ENCODE data around the gene PHF21A.
"Not testable (repeated sequence)": the region's sequence is repeated elsewhere in the genome, so short reads cannot be mapped to it uniquely, and the experiment has no call there.

PHF21A gene

DNA sequence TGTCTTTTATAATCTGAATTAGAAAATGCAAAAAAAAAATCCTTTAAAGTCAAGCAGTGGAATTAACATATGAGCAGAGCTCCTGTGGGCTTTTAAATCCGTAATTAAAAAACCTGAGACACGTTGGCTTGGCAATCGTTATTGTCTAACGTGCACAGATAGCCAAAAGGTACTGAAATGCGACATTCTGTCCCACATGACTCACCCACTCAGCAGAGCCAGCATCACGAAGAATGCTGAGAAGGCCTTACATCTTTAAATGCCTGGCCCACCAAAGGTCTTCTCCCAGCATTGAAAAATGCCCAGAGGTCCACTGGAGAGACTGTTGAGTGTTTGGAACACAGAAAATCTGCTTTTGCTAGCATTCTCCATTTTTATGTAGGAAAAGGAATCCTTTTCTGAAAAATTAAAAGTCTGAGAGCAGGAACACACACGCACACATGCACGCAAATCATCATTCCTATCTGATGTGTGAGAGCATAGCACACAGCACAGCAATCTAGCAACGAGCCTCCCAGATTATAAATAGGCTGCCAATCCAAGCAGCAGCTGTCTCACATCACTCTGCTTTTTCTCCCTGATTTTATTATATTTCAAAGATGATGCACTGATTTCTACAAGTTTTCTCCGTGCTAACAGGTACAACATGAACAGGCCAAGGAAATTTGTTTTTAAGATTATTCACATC is 94.5 kb downstream of the PHF21A start:
- DNase-seq: no peak

GRCh38 chr11:46020084-46020599 is 101.1 kb downstream of the PHF21A start:
- no peak for DNase-seq

DNA sequence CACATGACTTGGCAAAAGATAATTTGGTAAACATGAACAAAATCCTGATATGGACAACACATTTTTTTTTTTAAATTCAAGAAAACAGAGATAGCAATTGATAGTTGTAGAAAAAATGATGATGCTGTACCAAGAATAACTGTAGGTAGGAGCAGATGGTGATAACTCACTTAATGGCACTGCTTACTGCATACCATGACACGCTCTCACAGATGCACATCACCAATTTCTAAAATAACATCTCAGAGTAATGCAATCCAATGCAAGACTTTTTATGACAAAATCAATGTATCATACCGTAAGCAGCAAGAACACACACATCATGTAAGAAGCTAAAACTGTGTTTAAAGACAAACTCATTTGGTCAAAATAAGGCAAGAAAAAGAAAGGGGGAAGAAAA is 102.6 kb downstream of the PHF21A start:
- DNase-seq: no peak

DNA sequence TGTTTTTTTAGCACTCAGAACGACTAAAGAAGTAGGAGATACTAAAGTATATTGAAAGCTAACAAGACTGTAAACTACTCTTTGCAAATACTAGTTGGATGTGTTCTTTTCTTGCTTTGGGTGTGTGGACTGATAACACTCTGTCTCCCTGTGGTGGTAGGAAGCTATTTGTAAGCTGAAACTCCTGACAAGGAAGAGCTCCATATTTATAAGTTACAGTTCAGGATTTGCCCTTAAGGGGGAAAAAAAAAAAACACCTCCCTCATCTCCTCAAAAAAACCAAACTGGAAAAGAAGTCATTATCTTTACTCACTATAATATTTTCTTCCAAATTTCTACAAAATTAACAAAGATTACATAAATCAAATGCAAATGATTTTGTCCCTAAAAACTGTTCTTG is 103.9 kb downstream of the PHF21A start:
- DNase-seq: no peak

DNA sequence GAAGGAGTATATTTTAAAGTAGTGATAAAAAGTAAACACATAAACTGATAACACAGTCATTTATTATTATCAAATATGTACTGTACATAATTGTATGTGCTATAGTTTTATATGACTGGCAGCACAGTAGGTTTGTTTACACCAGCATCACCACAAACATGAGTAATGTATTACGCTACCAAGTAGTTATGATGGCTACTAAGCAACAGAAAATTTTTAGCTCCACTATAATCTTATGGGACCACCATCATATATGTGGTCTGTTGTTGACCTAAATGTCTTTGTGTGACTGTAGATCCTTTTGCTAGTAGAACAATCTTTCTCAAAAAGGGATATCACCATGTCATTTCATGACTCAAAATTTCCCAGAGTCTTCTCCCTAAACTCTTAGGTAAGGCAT is 105.3 kb downstream of the PHF21A start:
- no peak for DNase-seq

DNA sequence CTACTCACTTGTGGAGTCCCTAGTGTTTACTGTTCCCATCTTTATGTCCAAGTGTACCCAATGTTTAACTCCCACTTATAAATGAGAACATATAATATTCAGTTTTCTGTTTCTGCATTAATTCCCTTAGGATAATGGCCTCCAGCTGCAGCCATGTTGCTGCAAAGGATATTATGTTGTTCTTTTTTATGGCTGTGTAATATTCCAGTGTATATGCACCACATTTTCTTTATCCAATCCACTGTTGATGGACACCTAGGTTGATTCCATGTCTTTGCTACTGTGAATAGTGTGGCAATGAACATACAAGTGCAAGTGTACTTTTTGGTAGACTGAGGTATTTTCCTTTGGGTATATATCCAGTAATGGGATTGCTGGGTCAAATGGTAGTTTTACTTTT is 107.1 kb downstream of the PHF21A start:
- DNase-seq: not testable (repeated sequence)

DNA sequence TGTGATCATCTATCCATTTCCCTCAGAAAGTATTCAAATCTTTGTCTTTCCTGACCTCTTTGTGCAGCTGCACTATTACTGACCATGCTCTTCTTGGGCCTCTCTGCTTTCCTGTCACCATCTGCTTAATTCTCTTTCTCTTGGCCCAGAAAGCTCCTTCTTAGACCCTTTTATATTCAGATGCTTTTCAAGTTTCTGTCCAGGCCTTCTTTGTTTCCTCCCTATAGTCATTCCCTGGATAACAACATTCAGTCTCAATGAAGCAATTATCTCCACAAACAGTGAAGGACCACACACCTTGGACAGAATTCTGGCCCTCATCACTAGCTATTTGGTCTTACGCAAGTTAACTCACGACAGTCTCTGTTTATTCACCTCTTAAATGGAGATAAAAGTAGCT is 109.1 kb downstream of the PHF21A start:
- no peak for DNase-seq

GRCh38 chr11:46010100-46010499 is 111.2 kb downstream of the PHF21A start:
- no peak for DNase-seq

- DNase-seq: no peak
Measured at GRCh38 chr11:46009647-46010046, 111.6 kb downstream of the PHF21A start.

DNA sequence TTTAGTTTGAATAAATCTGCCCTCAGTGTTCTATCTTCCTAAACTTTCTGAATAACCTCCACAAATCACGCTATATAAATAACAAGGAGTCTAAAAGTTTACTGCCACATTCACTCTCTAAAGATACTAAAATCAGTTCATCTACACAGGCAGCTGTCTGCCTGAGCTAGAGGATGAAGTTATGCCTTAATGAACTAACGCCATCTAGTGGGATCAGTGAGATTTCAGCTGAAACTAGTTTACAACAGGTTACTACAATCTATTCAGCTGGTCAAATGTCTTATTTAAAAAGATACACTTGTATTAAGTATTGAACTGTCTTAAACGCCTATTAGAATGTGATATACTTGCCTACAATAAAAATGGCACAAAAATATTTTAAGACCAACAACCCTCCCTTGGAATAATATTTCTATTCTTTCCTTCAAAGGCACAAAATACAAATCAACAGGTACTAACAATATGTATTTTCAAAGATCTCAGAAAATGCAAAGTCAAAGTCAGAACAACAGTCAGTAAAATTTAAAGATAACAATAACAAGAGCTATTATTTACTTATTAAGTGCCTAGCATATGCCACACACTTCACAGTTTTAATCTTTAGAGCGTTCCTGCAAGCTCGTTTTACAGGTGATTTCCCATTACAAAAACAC is 114.7 kb downstream of the PHF21A start:
- peak; percentile 67 to 70 for DNase-seq

DNA sequence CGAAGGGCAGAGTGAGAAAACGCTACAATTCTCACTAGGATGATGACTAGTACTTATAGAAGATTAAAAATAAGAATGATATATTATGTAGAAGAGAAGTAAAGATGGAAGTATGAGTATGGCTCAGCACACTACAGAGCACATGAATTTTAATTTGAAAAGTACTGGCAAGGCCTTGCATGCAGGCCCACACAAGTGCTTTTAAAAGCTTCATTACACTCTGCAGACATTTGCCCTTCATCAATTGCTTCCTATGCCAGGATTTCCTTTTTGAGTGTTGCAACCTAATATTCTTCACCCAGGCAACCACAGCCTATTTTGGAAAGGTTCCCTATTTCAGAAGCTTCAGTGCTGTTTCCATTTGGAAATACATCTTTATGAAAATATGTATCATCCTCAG is 117.7 kb downstream of the PHF21A start:
- peak; percentile 60 to 74 for DNase-seq

GRCh38 chr11:46002189-46002588 is 119.1 kb downstream of the PHF21A start:
- no peak for DNase-seq

GRCh38 chr11:46001448-46001914 is 119.8 kb downstream of the PHF21A start:
- no peak for DNase-seq

DNA sequence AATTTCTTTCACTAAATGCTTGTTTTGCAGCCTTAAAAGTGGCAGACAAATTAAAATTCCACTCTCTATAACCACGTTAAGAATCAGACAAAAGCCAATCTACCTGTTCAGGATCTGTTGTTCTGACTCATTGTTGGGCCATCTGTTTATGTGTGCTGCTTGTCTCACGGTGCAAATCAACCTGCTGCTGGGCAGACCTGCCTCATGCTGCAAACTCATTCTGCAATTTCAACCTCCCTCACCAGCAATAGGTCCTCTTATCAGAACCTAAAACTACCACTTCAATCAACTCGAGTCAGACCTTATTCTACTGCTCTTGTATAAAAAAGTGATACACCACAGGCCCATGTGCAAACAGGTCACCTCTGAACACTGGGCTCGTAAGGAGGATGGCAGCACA is 123.7 kb downstream of the PHF21A start:
- DNase-seq: no peak

GRCh38 chr11:45995342-45995734 is 125.9 kb downstream of the PHF21A start:
- no peak for DNase-seq

DNA sequence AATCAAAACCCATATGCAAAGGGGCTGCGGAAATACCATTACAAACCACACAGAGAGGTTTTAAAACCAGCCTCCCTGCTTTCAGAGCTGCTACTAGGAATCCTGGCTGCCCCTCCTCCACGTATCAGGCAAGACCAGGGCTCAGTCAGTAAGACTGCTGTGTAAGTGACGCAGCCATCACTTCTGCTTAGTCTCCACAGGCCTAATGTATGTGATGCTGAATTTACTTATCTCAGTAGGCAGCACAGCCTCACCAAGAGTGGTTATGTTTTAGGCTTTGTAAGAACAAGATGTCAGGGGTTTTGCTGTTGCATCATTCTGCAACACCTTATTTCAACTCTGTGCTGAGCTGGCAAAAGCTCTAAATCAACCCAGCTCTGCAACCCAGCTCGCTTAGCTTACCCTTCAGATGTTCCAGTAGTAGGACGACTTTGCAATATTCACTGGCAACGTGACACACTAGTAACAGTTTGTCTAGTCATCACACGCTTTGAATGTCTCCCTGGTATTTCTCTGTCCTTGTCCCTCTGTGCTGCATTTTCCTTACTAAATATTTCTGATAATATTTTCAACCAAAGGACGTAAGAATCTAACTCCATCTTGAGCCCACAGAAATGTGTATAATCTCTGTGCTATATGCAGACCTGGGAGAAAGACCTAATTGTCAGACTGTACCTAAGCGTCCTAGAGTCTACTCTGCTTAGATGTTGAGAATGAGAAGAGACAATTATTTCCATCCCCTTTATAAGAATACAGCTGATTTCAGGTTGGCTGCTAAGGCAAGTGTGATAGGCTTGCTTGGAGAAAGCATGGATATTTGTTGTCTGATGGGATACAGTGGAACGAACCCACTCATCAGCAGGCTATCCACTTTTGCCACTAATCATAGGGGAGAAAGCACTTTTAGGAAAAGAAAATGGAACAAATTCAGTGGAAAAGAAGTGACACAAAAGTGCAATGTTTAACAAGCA is 126.6 kb downstream of the PHF21A start:
- DNase-seq: no peak

GRCh38 chr11:45993531-45994001 is 127.7 kb downstream of the PHF21A start:
- no peak for DNase-seq

DNA sequence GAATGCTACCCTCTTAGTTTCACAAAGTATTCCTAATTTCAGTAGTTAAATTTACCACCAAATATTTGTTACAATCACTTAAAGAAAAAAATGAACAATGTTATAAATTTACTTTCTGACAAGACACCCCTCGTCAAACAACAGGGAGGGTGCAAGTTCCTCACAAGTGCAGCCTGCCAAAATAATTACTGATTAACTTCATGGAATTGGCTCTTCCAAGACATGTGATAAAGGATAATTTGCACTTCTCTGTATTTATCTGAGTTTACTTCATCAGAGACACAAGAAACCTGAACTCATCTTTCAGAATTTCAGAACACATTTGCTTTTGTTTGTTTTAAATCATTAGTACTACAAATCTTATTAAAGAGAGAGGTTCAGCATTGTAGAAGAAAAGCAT is 132.3 kb downstream of the PHF21A start:
- no peak for DNase-seq

- DNase-seq: no peak
Measured at GRCh38 chr11:45985212-45985611, 136.0 kb downstream of the PHF21A start.

GRCh38 chr11:45984192-45984591 is 137.1 kb downstream of the PHF21A start:
- no peak for DNase-seq

- DNase-seq: no peak
Measured at GRCh38 chr11:45983471-45983845, 137.8 kb downstream of the PHF21A start.

DNA sequence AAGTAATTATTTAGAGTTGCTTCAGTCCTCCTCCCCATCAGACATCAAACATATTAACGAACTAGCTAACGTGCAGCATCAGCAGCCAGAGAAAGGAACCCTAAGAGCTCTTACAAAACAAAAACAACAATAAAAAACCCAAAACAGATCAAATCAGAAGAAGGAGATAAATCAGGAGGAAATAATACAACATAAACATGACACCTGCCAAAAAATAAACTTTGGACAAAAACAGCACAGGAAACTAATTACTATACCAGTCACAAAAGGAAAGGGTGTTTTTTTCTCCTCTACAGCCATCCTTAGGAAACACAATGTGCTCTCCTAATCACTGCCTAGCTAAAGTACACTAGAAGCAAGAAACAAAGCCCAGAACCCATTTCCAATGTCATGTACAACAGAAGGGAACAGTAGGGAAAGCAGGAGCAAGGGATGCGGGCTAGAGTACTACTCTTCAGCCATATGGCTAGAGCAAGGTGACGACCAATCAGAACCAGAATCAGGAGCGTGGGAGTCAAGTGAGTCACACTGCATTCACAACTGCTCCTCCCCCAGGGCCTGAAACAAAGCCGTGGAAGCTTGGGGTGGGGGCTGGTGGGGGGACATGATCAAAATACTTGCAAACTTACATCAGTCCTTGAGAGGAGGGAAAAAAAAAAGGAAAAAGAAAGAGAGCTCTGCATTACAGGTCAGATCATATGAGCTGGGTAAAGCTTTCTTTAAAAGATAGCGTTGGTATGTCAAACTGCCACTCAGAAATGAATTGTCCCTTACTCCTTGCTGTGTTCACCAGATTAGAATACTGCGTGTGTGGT is 138.4 kb downstream of the PHF21A start:
- DNase-seq: no peak
